Kidney tubule cell (primary cell): ENCODE results near the gene ARF5.

ENCODE experiments used
- DNase-seq: peaks from one replicate; pipeline ENCODE4 v3.0.0-alpha.2; 2018; ENCODE audit warnings: low spot score

The ARF5 gene

GRCh38 chr7:127588697-127589482 is 679 bp downstream of the ARF5 start:
- peak; percentile 63 for DNase-seq

GRCh38 chr7:127589896-127590295 is 1.7 kb downstream of the ARF5 start:
- no peak for DNase-seq

- DNase-seq: no peak
Observed at GRCh38 chr7:127591189-127591588, 3.0 kb downstream of the ARF5 start.

GRCh38 chr7:127591591-127591990 is 3.4 kb downstream of the ARF5 start:
- DNase-seq: no peak

- DNase-seq: no peak
Observed at GRCh38 chr7:127592550-127592949, 4.3 kb downstream of the ARF5 start.

GRCh38 chr7:127594490-127594889 is 6.3 kb downstream of the ARF5 start:
- no peak for DNase-seq

- no peak for DNase-seq
Observed at GRCh38 chr7:127595737-127596136, 7.5 kb downstream of the ARF5 start.

- peak; percentile 29 for DNase-seq
Observed at GRCh38 chr7:127598318-127598717, 10.1 kb downstream of the ARF5 start.

- no peak for DNase-seq
Observed at GRCh38 chr7:127600885-127601284, 12.7 kb downstream of the ARF5 start.

GRCh38 chr7:127608446-127608845 is 20.2 kb downstream of the ARF5 start:
- no peak for DNase-seq

GRCh38 chr7:127609297-127609696 is 21.1 kb downstream of the ARF5 start:
- DNase-seq: no peak

GRCh38 chr7:127612263-127612662 is 24.1 kb downstream of the ARF5 start:
- DNase-seq: no peak

- no peak for DNase-seq
Observed at GRCh38 chr7:127616724-127617123, 28.5 kb downstream of the ARF5 start.

GRCh38 chr7:127618042-127618441 is 29.8 kb downstream of the ARF5 start, which contains the start of gene PAX4:
Gene PAX4, minus strand, starts transcription at chr7:127618142. Its CDS starts 2,214 bp downstream, at chr7:127615928.
- no peak for DNase-seq

GRCh38 chr7:127618775-127619174 is 30.6 kb downstream of the ARF5 start:
- DNase-seq: no peak

GRCh38 chr7:127619681-127620405 is 31.6 kb downstream of the ARF5 start:
- peak; percentile 10 for DNase-seq

- no peak for DNase-seq
Observed at GRCh38 chr7:127620406-127621233, 32.4 kb downstream of the ARF5 start.

- no peak for DNase-seq
Observed at GRCh38 chr7:127625331-127625730, 37.1 kb downstream of the ARF5 start.

GRCh38 chr7:127628445-127628844 is 40.2 kb downstream of the ARF5 start:
- no peak for DNase-seq

GRCh38 chr7:127629268-127629854 is 41.1 kb downstream of the ARF5 start:
- DNase-seq: peak; percentile 23

- DNase-seq: no peak
Observed at GRCh38 chr7:127632276-127632910, 44.2 kb downstream of the ARF5 start.
